ENCODE data around the gene STRN.

DNA sequence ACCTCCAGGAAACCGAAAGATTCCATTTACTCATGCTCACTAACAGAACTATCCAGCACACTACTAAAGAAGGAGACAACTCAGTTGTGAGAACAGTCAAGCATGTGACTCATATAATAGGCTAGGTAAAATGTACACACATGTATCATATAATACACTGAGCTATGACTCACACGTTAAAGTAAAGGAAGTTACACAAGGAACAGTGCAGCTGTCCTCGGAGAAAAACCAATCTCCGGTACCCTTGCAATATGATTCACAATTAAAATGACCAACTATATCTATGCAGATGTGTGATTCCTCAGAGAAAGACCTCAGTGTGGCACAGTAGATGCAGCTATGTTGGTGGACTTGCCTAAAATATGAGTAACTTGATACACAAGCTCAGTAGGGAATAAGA, 76.5 kb downstream of the STRN start:
- TF ChIP-seq TAF1 (IDR thresholded peaks at IDR 0.05; ENCODE audit: borderline replicate concordance, low read depth, low read length) (no peak), POLR2A (IDR thresholded peaks at IDR 0.05; ENCODE audit: low read depth, low read length) (no peak)

All from GM12892 (cell line).